BJ (cell line): ENCODE data around the gene ANKRD11. TPM values are rescaled to one million over a fixed set of nuclear protein-coding genes. Genes with fewer than 3 reads are reported as not detected.

Experiments
- CTCF ChIA-PET: fragments of 350-600 bp; formaldehyde crosslinking; extraction: SDS; loops from one replicate; lab custom pipeline; 2021; ENCODE audit warnings: antibody characterized with exemption, inconsistent platforms; lab: Yijun Ruan, JAX
- POLR2A ChIA-PET: fragments of 300-600 bp; sonication (Branson Sonifier 250); formaldehyde crosslinking; extraction: SDS; loops from one replicate; lab custom pipeline; 2021; ENCODE audit warnings: antibody characterized with exemption; lab: Charles Lee
- DNase-seq: peaks from one replicate; pipeline ENCODE4 v3.0.0-alpha.2; 2011; ENCODE audit warnings: low read depth
- H3K27me3 ChIP-seq: 2 replicates; pipeline ENCODE4 v1.6.0; 2011; ENCODE audit warnings: low read length; ENCODE audit not compliant: control insufficient read depth, insufficient read depth
- H3K36me3 ChIP-seq: 2 replicates; pipeline ENCODE4 v1.5.1; 2011; ENCODE audit warnings: low read length; ENCODE audit not compliant: control insufficient read depth, insufficient read depth
- H3K4me3 ChIP-seq: 2 replicates; pipeline ENCODE4 v1.5.1; 2011; ENCODE audit warnings: low read depth, mild to moderate bottlenecking, control low read depth, low read length
- CTCF ChIP-seq: IDR thresholded peaks from 2 replicates; pipeline ENCODE4 v1.5.1; 2011; ENCODE audit warnings: low read depth, mild to moderate bottlenecking, control low read depth, inconsistent platforms, low read length, moderate library complexity; ENCODE audit not compliant: insufficient read depth
- polyA plus RNA-seq: library from polyadenylated mRNA; depleted of rRNA; stranded (reverse); fragments of >200 nt; gene quantifications from 2 replicates; pipeline ENCODE4 v1.2.3, GENCODE V29; 2011

The ANKRD11 gene
- polyA plus RNA-seq, 1 experiment: 61.8 TPM

DNA sequence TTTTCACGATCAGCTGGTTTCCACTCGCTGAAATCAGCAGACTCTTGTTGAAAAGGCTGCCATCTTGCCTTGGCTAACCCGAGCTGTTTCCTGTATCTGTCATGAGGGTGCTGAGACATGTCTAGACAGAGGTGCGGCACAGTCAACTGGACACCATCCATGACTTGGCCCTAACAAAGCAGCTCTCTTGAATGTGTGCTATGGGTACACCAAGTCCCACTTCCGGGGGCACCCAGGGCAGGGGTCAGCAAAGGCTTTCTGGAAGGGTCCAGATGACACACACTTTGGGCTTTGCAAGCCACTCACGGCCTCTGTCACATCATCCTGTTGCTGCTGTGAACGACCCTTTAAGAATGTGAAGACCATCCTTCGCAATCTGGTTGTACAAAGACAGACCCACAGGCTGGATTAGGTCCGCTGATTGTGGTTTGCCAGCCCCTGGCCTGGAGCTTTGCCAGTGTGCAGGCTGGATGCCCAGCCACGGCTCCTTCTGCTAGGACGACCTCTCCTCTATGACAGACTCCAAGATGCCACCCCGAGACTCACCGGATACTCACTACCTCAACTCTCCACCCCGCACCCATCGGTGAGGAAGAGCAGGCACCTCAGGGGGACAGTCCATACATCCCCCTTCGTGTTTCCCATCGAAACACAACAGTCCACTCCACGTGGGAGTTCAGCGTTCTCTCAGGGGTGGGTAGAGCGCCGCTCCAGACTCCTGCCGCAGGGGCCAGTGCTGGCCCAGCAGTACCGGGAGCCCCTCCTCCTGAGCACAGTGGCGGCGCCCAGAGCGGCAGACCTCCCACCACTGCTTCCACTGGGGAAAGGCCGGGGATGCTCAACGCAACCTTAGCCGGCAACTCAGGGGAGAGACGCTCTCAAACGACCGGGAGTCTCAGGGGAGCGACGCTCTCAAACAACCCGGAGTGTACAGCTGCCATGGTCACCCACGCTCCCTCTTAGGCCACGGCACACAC, 123.5 kb downstream of the ANKRD11 start:
- Histone ChIP-seq H3K36me3 (peaks cover 4% of the 10 kb centered on the region; the same call in 1 of the 2 replicates), H3K4me3 (no peak overlapping the region), H3K27me3 (no peaks in the 10 kb centered on the region)
- no peak for DNase-seq
- TF ChIP-seq CTCF: no peak
- ChIA-PET POLR2A (no interaction called here), CTCF (no interaction called here)

- ChIA-PET CTCF (no interaction called here), POLR2A (no interaction called here)
- Histone ChIP-seq H3K4me3 (no peak overlapping the region), H3K27me3 (no peaks in the 10 kb centered on the region), H3K36me3 (no peaks in the 10 kb centered on the region; the same call in 1 of the 2 replicates)
- TF ChIP-seq CTCF: no peak
- DNase-seq: no peak
These were observed 124.4 kb downstream of the ANKRD11 start for GRCh38 chr16:89365996-89366395.

GRCh38 chr16:89365044-89365467, 125.3 kb downstream of the ANKRD11 start:
- CTCF ChIA-PET: interaction anchor here (0.7 kb wide), 1 partner anchor 32 kb away, joined by 3 read pairs; no protein-coding TSS in a partner anchor
- no peak overlapping the region for H3K4me3 ChIP-seq
- no peaks in the 10 kb centered on the region for H3K27me3 ChIP-seq
- no peak for DNase-seq
- H3K36me3 ChIP-seq: no peaks in the 10 kb centered on the region; the same call in 1 of the 2 replicates
- POLR2A ChIA-PET: no interaction called here
- TF ChIP-seq CTCF: no peak

- H3K27me3 ChIP-seq: no peaks in the 10 kb centered on the region
- POLR2A ChIA-PET: no interaction called here
- TF ChIP-seq CTCF: no peak
- no peak overlapping the region for H3K4me3 ChIP-seq
- H3K36me3 ChIP-seq: no peaks in the 10 kb centered on the region; the same call in 1 of the 2 replicates
- CTCF ChIA-PET: interaction anchor here (0.8 kb wide), 1 partner anchor 124 kb away, joined by 3 read pairs; no protein-coding TSS in a partner anchor
- no peak for DNase-seq
These were observed 125.8 kb downstream of the ANKRD11 start for GRCh38 chr16:89364606-89365005.
